ENCODE data around the gene KHSRP. TPM values are rescaled to one million over a fixed set of nuclear protein-coding genes. Genes with fewer than 3 reads are reported as not detected.

Gene KHSRP
- total RNA-seq, 2 donors from 2014 or later, result 210 to 433 TPM

DNA sequence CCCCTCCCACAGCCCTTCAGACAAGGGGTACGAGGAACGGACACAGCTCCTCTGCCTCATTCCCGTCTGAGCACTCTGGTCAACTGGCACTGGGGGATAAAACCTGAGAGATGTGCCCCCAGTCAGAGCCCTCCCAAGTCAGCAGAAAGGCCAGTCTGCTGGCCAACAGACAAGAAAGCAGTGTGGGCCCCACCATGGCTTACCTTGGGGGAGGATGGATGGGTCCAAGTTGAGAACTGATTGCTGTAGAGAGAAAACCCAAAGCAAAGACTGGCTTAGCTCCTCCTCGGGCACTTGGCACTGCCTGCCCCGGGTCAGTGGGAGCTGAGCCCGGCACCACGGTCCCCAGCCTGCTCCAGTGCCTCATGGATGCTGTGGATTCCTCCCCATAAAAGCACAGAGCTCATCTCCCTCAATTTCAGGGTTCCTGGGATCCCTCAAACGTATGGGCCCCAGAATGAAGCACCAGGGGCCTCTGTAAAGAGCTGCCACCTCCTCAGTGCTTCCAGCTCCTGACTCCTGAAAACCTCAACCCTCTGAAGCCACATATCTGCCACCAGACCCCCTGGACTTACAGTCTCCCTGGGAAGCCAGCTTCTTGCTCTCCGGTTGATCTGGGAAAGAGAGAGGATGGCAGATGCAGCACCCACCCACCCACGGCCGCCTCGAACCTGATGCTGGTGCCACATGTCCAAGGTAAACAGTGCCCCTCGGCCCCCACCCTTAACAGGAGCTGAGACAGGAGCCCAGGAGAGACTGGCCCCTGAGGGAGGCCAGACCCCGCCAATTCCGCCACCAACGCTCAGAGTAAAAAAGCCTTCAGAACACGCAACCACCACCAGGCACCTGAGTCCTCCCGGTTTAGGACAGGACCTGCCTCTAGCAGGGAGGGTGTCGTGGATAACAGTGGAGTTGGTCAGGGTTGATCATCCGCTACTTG lies 3.3 kb downstream of the KHSRP start:
- no peaks in the 10 kb centered on the region for H3K9me3 ChIP-seq
- DNase-seq, result no peak
- no peak overlapping the region for H3K4me3 ChIP-seq
- H3K27me3 ChIP-seq, result no peaks in the 10 kb centered on the region
- H3K9ac ChIP-seq (ENCODE audit: low read depth in 2 of 2, low read length in 2 of 2), result no peak overlapping the region
- peaks cover 27% of the 10 kb centered on the region for H3K36me3 ChIP-seq
- no peak overlapping the region for H3K27ac ChIP-seq
- TF ChIP-seq, protein P1, sequence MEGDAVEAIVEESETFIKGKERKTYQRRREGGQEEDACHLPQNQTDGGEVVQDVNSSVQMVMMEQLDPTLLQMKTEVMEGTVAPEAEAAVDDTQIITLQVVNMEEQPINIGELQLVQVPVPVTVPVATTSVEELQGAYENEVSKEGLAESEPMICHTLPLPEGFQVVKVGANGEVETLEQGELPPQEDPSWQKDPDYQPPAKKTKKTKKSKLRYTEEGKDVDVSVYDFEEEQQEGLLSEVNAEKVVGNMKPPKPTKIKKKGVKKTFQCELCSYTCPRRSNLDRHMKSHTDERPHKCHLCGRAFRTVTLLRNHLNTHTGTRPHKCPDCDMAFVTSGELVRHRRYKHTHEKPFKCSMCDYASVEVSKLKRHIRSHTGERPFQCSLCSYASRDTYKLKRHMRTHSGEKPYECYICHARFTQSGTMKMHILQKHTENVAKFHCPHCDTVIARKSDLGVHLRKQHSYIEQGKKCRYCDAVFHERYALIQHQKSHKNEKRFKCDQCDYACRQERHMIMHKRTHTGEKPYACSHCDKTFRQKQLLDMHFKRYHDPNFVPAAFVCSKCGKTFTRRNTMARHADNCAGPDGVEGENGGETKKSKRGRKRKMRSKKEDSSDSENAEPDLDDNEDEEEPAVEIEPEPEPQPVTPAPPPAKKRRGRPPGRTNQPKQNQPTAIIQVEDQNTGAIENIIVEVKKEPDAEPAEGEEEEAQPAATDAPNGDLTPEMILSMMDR (IDR thresholded peaks at IDR 0.05), result no peak
- peaks cover 7% of the 10 kb centered on the region for H3K4me1 ChIP-seq
- intact Hi-C loops (cut with DNase I), result no loop called here

GRCh38 chr19:6418562-6418932 lies 6.1 kb downstream of the KHSRP start:
- TF ChIP-seq, protein P1 (IDR thresholded peaks at IDR 0.05), result no peak
- DNase-seq, result no peak
- Histone ChIP-seq H3K36me3 (peaks cover 42% of the 10 kb centered on the region), H3K4me3 (no peak overlapping the region), H3K4me1 (peaks cover 7% of the 10 kb centered on the region), H3K9me3 (no peaks in the 10 kb centered on the region), H3K27ac (no peak overlapping the region), H3K9ac (ENCODE audit: low read depth in 2 of 2, low read length in 2 of 2) (no peak overlapping the region), H3K27me3 (no peaks in the 10 kb centered on the region)
- intact Hi-C loops (cut with DNase I), result no loop called here

DNA sequence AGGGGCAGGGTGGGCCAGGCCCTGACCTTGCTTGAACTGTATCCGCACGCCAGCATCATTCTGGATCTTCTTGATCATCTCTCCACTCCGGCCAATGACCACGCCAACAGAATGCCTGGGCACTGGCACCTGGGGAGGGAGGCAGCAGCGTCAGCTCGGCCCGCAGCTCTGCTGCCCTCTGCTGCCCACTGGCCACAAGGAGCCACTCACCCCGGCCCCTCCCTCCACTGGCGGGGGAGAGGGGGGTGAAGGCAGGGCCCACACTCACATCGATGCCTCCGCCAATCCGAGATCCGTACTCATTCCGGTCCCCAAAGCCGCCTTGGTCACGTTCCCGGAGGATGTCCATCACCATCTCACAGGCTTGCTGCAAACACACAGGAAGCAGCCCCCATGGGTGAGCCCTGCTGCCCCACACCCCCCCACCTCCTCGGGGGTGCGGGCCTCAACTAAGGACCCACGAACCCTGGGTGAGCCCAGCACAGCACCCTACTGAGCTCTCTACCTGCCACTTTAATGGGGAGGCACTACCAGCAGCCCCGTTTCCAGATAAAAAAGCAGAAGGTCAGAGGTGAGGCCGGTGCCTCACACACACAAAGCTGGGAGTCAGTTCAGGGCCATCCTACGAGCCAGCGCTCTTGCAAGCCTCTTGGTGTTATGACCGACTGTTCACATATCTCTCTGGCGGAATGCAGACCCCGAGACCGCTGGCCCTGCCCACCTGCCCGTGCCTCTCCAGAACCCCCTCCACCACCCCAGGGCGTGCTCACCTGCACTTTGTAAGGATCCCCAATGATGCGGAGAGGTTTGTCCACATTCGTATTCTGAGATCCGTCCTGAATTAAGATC lies 6.7 kb downstream of the KHSRP start:
- H3K4me1 ChIP-seq, result peaks cover 3% of the 10 kb centered on the region
- H3K36me3 ChIP-seq, result peaks cover 42% of the 10 kb centered on the region
- TF ChIP-seq, protein P1 (IDR thresholded peaks at IDR 0.05), result no peak
- no peaks in the 10 kb centered on the region for H3K9me3 ChIP-seq
- no peak overlapping the region for H3K4me3 ChIP-seq
- H3K9ac ChIP-seq (ENCODE audit: low read depth in 2 of 2, low read length in 2 of 2), result no peak overlapping the region
- intact Hi-C loops (cut with DNase I), result no loop called here
- H3K27me3 ChIP-seq, result no peaks in the 10 kb centered on the region
- DNase-seq, result no peak
- H3K27ac ChIP-seq, result no peak overlapping the region

- Histone ChIP-seq H3K9me3 (no peaks in the 10 kb centered on the region), H3K4me1 (no peaks in the 10 kb centered on the region), H3K27me3 (no peaks in the 10 kb centered on the region), H3K4me3 (no peak overlapping the region), H3K9ac (ENCODE audit: low read depth in 2 of 2, low read length in 2 of 2) (no peak overlapping the region), H3K36me3 (peaks cover 42% of the 10 kb centered on the region), H3K27ac (no peak overlapping the region)
- DNase-seq, result no peak
- intact Hi-C loops (cut with DNase I), result no loop called here
- TF ChIP-seq, protein P1 (IDR thresholded peaks at IDR 0.05), result no peak
Measured at GRCh38 chr19:6416658-6417405, 7.8 kb downstream of the KHSRP start.

DNA sequence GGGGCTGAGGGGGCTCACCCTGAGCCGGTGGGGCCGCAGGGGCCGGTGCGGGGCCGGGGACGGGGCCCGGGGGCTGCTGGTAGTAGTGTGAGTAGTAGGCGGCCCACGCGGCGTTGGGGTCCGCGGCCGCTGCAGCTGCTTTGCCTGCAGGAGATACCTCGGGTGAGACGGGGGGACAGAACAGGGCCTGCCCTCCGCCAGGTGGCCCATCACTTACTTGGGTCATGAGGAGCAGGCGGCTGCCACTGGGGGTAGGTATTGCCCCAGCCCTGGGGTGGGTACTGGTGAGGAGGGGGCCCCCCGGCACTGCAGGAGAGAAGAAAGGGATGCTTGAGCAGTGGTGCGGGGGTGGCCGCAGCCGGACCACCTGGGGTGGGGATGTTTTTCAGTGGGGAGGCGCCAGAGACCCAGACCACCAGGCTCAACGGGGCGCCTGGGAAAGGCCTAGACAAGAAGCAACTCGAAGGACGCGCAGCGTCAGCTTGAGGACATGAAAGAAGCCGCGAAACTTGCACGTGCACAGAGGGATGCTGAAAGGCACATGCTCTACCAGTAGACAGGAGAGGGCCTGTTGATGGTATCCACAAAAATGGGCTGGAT lies 8.9 kb downstream of the KHSRP start:
- Histone ChIP-seq H3K36me3 (peaks cover 42% of the 10 kb centered on the region), H3K4me3 (no peak overlapping the region), H3K9ac (ENCODE audit: low read depth in 2 of 2, low read length in 2 of 2) (no peak overlapping the region), H3K27me3 (no peaks in the 10 kb centered on the region), H3K27ac (no peak overlapping the region), H3K9me3 (no peaks in the 10 kb centered on the region), H3K4me1 (no peaks in the 10 kb centered on the region)
- TF ChIP-seq, protein P1 (IDR thresholded peaks at IDR 0.05), result no peak
- DNase-seq, result no peak
- intact Hi-C loops (cut with DNase I), result no loop called here
